Neural cell (in vitro differentiated cells): ENCODE measurements around the gene ADRA2A.

Experiments
- CTCF ChIP-seq: fragments of 450-650 bp; IDR thresholded peaks from 2 replicates; pipeline ENCODE4 v1.5.1; 2014; ENCODE audit warnings: antibody characterized with exemption, mild to moderate bottlenecking, moderate library complexity; ENCODE audit not compliant: poor library complexity, severe bottlenecking
- EP300 ChIP-seq: fragments of 450-650 bp; conservative IDR thresholded peaks from 2 replicates; pipeline ENCODE4 v1.6.1; 2014; ENCODE audit warnings: antibody characterized with exemption, mild to moderate bottlenecking, moderate library complexity; ENCODE audit not compliant: poor library complexity, severe bottlenecking
- EZH2 ChIP-seq: fragments of 200-600, 300-800 bp; shearing (Covaris generic), sonication (generic); IDR thresholded peaks from 2 replicates; pipeline ENCODE4 v1.6.1; 2014; ENCODE audit warnings: antibody characterized with exemption, low read length, borderline replicate concordance, mild to moderate bottlenecking; ENCODE audit not compliant: insufficient read depth, poor library complexity, severe bottlenecking
- MXI1 ChIP-seq: fragments of 450-650 bp; conservative IDR thresholded peaks from 2 replicates; pipeline ENCODE4 v1.6.1; 2014; ENCODE audit warnings: antibody characterized with exemption, mild to moderate bottlenecking; ENCODE audit not compliant: poor library complexity, severe bottlenecking
- POLR2AphosphoS5 ChIP-seq: IDR thresholded peaks from 2 replicates; pipeline ENCODE4 v1.6.1; 2012
- REST ChIP-seq: IDR thresholded peaks from 2 replicates; pipeline ENCODE4 v1.6.1; 2012; ENCODE audit warnings: borderline replicate concordance
- SMC3 ChIP-seq: fragments of 450-650 bp; conservative IDR thresholded peaks from 2 replicates; pipeline ENCODE4 v1.6.1; 2014; ENCODE audit warnings: antibody characterized with exemption, mild to moderate bottlenecking, moderate library complexity; ENCODE audit not compliant: poor library complexity
- TAF1 ChIP-seq: IDR thresholded peaks from 2 replicates; pipeline ENCODE4 v1.6.1; 2012; ENCODE audit warnings: low read depth

GRCh38 chr10:111087331-111087756 is 10.5 kb downstream of the ADRA2A start:
- TF ChIP-seq CTCF = no peak
- TF ChIP-seq POLR2AphosphoS5 = no peak
- no peak for TF ChIP-seq EZH2
- TF ChIP-seq TAF1 = no peak
- TF ChIP-seq EP300 = no peak
- TF ChIP-seq SMC3 = no peak
- no peak for TF ChIP-seq REST
- no peak for TF ChIP-seq MXI1
